ENCODE results near the gene CST8. TPM values are rescaled to one million over a fixed set of nuclear protein-coding genes. Genes with fewer than 3 reads are reported as not detected.

CST8 gene
- total RNA-seq, 1 donor: not detected

DNA sequence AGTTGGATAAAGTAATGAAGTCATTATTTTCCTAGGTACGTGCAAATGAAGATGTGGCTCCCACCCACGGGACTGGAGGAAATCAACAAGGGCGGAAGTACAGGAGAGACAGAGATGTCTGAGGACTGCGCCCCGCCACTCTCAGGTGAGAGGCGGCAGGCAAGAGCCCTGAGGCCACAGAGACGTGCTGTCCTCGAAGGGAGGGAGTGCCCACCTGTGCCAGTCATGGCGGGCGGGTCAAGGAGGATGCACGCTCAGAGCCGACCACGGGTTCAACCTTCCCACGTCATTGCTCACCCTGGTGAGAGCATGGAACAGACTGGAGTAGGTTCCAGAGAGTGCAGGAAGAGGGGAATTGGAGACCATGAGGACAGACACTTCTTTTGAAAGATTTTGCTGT lies 12.7 kb downstream of the CST8 start:
- no peaks in the 10 kb centered on the region for H4K20me1 ChIP-seq (ENCODE audit: insufficient read depth, low read length)
- TF ChIP-seq CTCF (IDR thresholded peaks at IDR 0.05; ENCODE audit: extremely low read depth, low read depth, low read length): no peak

DNA sequence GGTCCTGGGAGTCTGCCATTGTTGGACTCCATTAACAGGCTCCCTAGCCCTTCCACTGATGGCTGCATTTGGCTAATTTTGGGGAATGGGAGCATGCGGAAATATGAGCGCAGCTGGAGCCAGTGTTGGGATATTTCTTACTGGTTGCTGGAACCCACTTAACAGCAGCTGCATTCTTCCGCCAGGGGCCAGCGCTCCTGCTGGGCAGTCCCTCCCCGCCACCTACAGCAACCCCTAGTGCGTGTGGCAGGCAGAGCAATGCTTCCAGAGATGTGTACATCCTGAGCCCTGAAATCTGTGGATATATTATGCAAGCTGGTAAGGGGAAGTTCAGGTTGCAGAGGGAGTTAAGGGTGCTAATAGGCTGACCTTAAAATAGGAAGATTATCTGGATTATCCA lies 16.4 kb downstream of the CST8 start:
- Histone ChIP-seq H3K4me3 (ENCODE audit: insufficient read depth, low read length) (no peak overlapping the region), H2AFZ (ENCODE audit: low read length) (no peak overlapping the region), H3K79me2 (ENCODE audit: insufficient read depth, low read length) (no peaks in the 10 kb centered on the region), H3K27ac (ENCODE audit: low read depth, low read length) (no peak overlapping the region), H3K4me2 (ENCODE audit: insufficient read depth, low read length) (no peak overlapping the region), H3K36me3 (ENCODE audit: insufficient read depth, low read length) (no peaks in the 10 kb centered on the region), H3K4me1 (ENCODE audit: insufficient read depth, low read length) (no peaks in the 10 kb centered on the region), H3K27me3 (ENCODE audit: insufficient read depth, low read length) (no peaks in the 10 kb centered on the region), H4K20me1 (ENCODE audit: insufficient read depth, low read length) (no peaks in the 10 kb centered on the region), H3K9me3 (ENCODE audit: low read depth, low read length) (no peaks in the 10 kb centered on the region)
- DNase-seq (ENCODE audit: insufficient read length, low spot score, missing footprints): no peak
- TF ChIP-seq CTCF (IDR thresholded peaks at IDR 0.05; ENCODE audit: extremely low read depth, low read depth, low read length): no peak

More for the DNA sequence above, 12.7 kb downstream of the CST8 start:
- no peaks in the 10 kb centered on the region for H3K4me1 ChIP-seq (ENCODE audit: insufficient read depth, low read length)
- no peak overlapping the region for H2AFZ ChIP-seq (ENCODE audit: low read length)
- H3K9me3 ChIP-seq (ENCODE audit: low read depth, low read length): no peaks in the 10 kb centered on the region
- DNase-seq (ENCODE audit: insufficient read length, low spot score, missing footprints): no peak
- no peak overlapping the region for H3K4me2 ChIP-seq (ENCODE audit: insufficient read depth, low read length)
- H3K27me3 ChIP-seq (ENCODE audit: insufficient read depth, low read length): no peaks in the 10 kb centered on the region
- no peak overlapping the region for H3K27ac ChIP-seq (ENCODE audit: low read depth, low read length)
- no peak overlapping the region for H3K4me3 ChIP-seq (ENCODE audit: insufficient read depth, low read length)
- H3K36me3 ChIP-seq (ENCODE audit: insufficient read depth, low read length): no peaks in the 10 kb centered on the region
- no peaks in the 10 kb centered on the region for H3K79me2 ChIP-seq (ENCODE audit: insufficient read depth, low read length)

DNA sequence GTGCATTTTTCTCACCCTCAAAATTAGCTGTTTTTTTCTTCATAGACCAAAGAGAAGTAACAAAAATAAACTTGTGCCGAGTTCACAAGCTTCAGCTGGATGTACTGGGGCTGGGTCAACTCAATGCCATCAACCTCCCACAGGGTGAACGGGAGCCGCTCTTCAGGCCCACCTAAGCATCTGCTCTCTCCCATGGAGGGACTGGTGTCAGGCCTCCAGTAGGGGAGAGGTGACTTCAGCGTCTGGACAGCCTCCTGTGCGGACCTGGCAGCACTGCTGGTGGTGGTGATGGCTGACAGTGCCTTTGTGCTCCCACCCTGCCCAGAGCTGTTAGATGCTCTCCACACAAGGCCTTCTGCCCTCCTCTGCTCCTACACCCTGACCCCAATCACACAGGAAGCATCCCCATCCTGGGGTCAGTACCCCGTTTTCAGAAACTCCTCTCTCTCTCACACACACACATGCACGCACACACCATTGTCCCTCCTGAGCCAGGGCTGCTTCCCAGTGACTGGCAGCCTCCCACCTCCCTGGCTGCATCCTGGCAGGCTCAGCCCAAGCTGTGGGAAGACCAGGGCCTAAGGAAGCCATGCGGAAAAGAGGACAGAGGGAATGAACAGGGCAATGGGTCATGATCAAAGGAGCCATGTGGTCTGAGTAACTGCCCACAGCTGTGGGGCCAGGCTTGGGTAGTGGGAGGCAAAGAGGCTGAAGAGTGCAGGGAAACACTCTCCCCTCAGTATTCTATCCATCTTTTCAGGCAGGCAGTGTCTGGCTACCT lies 17.7 kb downstream of the CST8 start:
- Histone ChIP-seq H3K27ac (ENCODE audit: low read depth, low read length) (no peak overlapping the region), H3K4me1 (ENCODE audit: insufficient read depth, low read length) (no peaks in the 10 kb centered on the region), H3K9me3 (ENCODE audit: low read depth, low read length) (no peaks in the 10 kb centered on the region), H3K27me3 (ENCODE audit: insufficient read depth, low read length) (no peaks in the 10 kb centered on the region), H4K20me1 (ENCODE audit: insufficient read depth, low read length) (no peaks in the 10 kb centered on the region), H3K36me3 (ENCODE audit: insufficient read depth, low read length) (no peaks in the 10 kb centered on the region), H2AFZ (ENCODE audit: low read length) (no peak overlapping the region), H3K4me2 (ENCODE audit: insufficient read depth, low read length) (no peak overlapping the region), H3K4me3 (ENCODE audit: insufficient read depth, low read length) (no peak overlapping the region), H3K79me2 (ENCODE audit: insufficient read depth, low read length) (no peaks in the 10 kb centered on the region)
- DNase-seq (ENCODE audit: insufficient read length, low spot score, missing footprints): peak; percentile 22
- TF ChIP-seq CTCF (IDR thresholded peaks at IDR 0.05; ENCODE audit: extremely low read depth, low read depth, low read length): no peak

- Histone ChIP-seq H3K27ac (ENCODE audit: low read depth, low read length) (no peak overlapping the region), H4K20me1 (ENCODE audit: insufficient read depth, low read length) (no peaks in the 10 kb centered on the region), H3K36me3 (ENCODE audit: insufficient read depth, low read length) (no peaks in the 10 kb centered on the region), H3K9me3 (ENCODE audit: low read depth, low read length) (no peaks in the 10 kb centered on the region), H2AFZ (ENCODE audit: low read length) (no peak overlapping the region), H3K27me3 (ENCODE audit: insufficient read depth, low read length) (no peaks in the 10 kb centered on the region), H3K4me1 (ENCODE audit: insufficient read depth, low read length) (no peaks in the 10 kb centered on the region), H3K4me3 (ENCODE audit: insufficient read depth, low read length) (no peak overlapping the region), H3K79me2 (ENCODE audit: insufficient read depth, low read length) (no peaks in the 10 kb centered on the region), H3K4me2 (ENCODE audit: insufficient read depth, low read length) (no peak overlapping the region)
- TF ChIP-seq CTCF (IDR thresholded peaks at IDR 0.05; ENCODE audit: extremely low read depth, low read depth, low read length): no peak
- peak; percentile 22 for DNase-seq (ENCODE audit: insufficient read length, low spot score, missing footprints)
Measured at GRCh38 chr20:23509247-23509913, 18.5 kb downstream of the CST8 start.
